ENCODE data around the gene RBPMS2. TPM values are rescaled to one million over a fixed set of nuclear protein-coding genes. Genes with fewer than 3 reads are reported as not detected.
A peak's percentile ranks its signal among the peaks of the same experiment; 100 is the strongest.
"Not testable (repeated sequence)": the region's sequence is repeated elsewhere in the genome, so short reads cannot be mapped to it uniquely, and the experiment has no call there.

The RBPMS2 gene
- total RNA-seq: 242 TPM
- long read RNA-seq, transcript RBPMS2-201 (8 exons, 2,008 nt): major isoform, 63 of 168 reads
- long read RNA-seq, partial matches to known transcripts: 37 of 168 reads
- long read RNA-seq, other reads (novel, unspliced or antisense): 68 of 168 reads

DNA sequence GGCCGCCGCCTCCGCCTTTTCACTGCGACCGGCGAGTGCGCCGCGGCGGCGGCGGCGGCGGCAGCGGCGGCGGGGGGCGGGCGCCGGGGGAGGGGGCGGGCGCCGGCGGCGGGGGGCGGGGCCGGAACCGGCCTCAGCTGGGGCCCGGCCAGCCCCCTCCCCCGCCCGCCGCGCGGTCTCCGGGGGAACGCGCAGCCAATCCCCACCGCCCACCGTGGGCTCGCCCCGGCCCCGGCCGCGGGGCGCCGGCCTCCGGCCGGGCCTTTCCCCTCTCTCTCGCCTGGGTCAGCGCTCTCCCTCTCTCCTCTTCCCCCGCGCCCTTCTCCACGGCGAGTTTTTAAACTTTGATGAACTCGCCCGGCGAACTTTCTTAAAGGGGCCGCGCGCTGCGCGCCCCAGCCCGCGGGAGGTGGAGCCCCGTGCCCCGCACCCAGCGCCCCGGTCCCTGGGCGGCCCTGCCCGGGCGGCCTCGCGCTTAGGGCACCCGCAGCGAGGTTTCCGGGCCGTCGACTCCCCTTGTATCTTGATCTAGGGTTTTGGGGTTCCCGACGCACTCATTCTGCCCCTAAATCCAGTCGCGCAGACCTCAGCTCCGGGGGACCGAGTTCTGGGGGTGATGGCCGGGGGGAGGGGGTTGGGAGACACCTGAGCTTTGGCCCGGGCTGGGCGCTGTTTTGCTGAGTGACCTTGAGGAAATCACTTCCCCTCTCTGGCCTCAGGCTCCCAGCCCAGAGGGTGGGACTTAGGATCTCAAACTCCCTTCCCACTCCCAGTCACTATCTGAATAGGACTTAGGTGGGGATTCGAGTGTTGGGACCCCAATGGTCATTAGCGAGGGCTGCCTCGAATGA is at the start of gene RBPMS2:
Gene RBPMS2 (minus strand): TSS at position 39 of the 851 bp plus-strand sequence. CDS start 270 bp downstream, outside the sequence.
- DNase-seq (ENCODE audit: low spot score): no peak
- intact Hi-C loops (cut with DNase I): loop anchor here (2.0 kb wide), 1 partner anchor 25 kb away; no protein-coding TSS in a partner anchor

DNA sequence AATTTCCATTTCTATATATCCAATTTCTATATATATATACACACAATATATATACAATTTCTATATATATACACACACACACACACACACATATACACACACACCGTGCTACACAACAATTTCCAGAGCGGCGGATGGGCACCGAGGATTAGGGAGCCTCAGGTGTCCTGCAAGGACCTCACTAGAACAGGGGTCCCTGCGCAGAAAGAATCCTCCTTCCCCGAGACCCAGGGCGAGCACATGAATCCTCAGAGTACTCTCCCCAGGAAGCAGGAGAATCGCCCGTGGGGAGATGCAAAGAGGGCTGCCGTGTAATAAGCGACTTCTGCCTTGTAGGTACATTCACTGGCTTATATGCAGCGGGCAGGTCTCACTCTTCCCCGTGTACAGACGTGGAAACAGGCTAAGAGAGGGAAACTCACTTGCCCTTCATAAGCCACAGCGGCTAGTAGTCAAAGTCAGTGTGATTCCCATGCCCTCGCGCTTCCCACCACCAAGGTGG is 49.6 kb upstream of the RBPMS2 start:
- no peak for DNase-seq (ENCODE audit: low spot score)
- intact Hi-C loops (cut with DNase I): no loop called here

DNA sequence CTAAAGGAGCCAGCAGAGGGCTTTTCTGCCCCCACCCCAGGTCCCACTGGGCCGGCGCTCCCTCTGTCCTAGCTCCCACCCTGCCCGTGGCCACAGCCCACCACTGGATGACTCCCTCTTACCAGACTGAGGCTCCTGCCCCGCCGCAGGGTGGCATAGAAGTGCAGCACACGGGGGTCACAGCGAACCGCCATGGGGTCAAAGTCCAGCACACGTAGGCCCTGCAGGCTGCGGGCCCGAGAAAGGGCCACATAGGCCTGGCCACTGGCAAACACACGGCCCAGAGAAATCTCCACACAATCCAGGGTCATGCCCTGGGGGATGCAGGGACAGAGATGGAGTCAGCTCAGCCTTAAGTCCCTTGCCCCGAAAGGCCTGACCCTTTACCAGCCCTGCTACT is 41.1 kb upstream of the RBPMS2 start:
- DNase-seq (ENCODE audit: low spot score): no peak
- intact Hi-C loops (cut with DNase I): no loop called here

DNA sequence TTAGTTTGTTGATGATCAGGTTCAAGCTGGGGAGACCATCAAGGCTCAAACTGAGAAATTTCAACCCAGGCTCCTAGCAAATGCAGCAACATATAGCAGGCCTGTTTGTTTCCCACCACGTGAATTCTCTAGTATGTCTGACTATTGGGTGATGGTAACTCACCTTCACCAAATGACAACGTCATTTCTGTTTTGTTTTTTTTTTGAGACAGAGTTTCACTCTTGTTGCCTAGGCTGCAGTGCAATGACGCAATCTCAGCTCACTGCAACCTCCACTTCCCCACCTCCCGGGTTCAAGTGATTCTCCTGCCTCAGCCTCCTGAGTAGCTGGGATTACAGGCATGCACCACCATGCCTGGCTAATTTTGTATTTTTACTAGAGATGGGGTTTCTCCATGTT is 39.6 kb upstream of the RBPMS2 start:
- DNase-seq (ENCODE audit: low spot score): not testable (repeated sequence)
- intact Hi-C loops (cut with DNase I): loop anchor here (5.0 kb wide), 1 partner anchor 128 kb away; no protein-coding TSS in a partner anchor

DNA sequence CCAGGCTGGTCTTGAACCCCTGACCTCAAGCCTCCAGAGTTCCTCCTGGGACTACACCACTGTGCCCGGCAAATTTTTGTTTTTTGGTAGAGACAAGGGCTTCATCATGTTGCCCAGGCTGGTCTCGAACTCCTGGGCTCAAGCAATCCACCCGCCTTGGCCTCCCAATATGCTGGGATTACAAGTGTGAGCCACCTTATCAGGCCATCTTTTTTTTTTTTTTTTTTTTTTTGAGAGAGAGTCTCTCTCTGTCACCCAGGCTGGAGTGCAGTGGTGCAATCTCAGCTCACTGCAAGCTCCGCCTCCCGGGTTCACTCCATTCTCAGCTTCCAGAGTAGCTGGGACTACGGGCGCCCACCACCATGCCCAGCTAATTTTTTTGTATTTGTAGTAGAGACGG is 38.9 kb upstream of the RBPMS2 start:
- intact Hi-C loops (cut with DNase I): loop anchor here (5.0 kb wide), 1 partner anchor 127 kb away; no protein-coding TSS in a partner anchor
- DNase-seq (ENCODE audit: low spot score): not testable (repeated sequence)

DNA sequence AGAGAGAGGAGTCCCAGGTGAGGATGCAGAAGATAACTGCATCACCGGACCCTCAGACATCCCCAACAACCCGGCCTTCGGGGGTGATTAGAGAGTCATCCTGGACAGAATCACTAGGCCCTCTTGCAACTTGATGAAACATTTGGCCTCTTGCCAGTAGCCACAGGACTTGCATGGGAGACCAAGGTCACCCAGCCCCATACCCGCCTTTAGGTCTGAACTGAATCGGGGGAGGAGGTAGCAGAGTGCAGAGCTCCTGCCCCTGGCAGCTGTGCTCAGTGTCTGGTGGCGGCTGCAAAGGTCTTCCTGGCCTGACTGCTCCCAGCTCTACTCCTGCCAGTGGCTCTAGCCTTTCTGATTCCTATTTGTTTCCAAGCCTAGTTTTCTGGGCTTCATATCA is 37.7 kb upstream of the RBPMS2 start:
- intact Hi-C loops (cut with DNase I): loop anchor here (5.0 kb wide), 1 partner anchor 126 kb away; no protein-coding TSS in a partner anchor
- no peak for DNase-seq (ENCODE audit: low spot score)

DNA sequence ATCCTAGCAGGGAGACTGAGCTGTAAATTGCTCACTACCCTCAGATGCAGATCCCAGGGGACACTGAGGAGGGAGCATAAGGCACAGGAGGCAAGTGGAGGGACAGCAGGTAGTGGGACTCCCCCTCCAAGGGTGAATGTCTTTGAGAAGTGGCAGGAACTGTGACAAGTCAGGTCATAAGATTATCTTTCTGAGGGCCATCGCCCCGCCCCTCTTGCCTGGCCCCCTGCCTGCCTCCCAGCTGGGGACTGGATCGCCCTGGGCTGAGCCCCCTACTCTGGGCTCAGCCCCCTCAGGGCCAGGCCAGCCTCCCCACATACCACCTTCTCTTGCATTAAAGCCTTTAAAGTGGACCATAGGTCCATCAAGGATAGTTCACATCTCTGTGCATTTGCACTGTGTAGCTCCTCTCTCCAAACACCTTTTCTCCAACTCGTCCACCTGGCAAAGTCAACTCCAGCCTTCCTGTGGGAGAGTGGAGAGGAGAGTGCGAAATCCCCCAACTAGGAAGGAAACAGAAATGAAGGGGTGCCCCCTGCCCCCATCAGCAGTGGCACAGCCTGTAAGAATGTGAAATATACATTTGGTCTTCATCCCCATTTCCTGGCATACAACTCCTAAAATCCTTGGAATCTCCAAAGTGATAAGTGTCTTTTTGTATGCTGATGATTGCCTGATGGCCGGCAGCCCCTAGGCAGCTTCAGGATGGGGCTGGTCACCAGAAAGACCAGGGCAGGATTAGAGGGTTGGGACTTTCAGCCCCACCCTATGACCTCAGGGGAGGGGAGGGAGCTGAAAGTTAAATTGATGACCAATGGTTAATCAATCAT is 35.3 kb upstream of the RBPMS2 start:
- no peak for DNase-seq (ENCODE audit: low spot score)
- intact Hi-C loops (cut with DNase I): loop anchor here (2.0 to 5.0 kb wide), 3 partner anchors 70 to 123 kb away; no protein-coding TSS in a partner anchor

DNA sequence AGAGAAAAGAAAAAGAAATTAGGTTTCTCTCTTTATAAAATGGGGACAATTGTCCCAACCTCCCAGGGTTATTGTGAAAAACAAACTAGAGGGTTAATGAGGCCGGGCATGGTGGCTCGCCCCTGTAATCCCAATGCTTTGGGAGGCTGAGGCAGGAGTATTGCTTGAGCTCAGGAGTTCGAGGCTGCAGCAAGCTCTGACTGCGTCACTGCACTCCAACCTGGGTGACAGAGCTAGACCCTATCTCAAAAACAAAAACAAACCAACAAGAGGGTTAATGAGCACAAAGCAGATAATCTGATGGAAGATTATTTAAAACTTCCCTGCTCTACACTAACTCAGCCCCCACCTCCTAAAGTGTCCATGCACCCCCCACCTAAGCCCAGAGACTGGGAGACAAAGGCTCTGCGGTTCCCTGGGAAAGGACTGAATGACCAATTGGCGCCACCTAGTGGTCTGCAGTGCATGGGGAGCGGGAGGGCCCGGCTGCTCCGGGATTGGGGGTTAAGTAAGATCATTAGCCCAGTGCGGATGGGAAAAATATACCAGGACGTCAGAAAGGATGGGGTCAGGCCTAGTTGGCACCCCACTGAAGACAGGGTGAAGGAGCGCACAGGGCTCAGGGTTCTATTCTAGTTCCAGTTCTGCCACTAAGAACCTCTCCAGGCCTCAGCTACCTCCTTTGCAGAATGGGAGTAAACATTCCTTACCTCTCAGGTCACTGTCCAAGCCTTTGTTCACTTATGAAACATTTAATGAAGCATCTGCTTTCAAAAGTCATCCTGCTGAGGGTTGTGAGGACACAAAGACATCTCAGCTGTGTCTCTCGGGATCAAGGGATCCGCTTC is 34.5 kb upstream of the RBPMS2 start:
- intact Hi-C loops (cut with DNase I): loop anchor here (2.0 to 5.0 kb wide), 3 partner anchors 69 to 123 kb away; no protein-coding TSS in a partner anchor
- DNase-seq (ENCODE audit: low spot score): peak; percentile 92

DNA sequence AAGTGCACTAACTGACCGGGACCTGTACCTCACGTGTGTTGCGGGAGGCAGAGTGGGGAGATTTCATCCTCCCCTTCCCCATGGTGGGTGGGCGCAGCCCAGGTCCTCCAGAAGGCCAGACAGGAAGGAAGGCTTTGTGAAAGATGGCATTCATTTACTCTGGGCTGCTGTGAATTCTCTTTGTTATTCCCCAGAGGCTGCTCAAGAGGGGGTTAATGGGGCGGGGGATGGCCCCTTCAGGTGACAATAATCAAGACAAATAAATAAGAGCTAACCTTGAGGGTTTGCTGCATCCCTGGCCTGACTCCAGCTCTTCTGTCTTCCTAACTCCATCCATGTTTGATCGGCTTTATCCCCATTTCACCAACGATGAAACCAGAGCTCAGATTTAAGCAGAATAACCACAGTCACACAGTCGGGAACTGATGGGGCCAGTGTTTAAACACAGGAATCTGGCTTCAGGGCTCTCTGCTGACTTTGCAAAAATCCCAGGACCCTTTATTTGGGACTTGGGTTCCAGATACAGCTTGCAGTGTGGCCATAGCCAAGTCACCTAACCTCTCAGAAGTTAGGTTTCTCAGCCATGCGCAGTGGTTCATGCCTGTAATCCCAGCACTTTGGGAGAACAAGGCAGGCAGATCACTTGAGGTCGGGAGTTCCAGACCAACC is 33.5 kb upstream of the RBPMS2 start:
- intact Hi-C loops (cut with DNase I): no loop called here
- DNase-seq (ENCODE audit: low spot score): no peak

DNA sequence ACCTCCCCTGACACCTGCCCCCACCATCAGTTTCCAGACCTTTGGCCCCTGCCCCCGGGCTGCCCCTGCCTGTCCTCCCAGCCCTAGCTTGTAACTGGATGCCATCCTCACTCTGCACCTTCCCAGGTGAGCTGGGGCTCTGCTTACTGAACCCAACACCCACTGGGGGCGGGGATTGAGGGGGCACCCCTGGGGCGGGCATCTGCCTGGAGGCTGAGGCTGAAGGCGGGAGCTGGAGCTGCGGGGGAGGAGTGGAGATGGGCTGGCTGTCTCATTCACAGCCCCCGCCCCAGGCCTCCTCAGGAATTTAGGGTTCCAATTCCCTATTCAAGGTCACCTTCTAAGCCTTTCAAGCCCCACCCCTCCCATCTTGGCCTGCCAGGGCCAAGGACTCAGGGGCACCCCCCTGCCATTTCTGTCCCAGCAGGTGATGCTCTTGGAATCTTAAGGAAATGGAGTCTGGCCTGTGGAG is 32.4 kb upstream of the RBPMS2 start:
- intact Hi-C loops (cut with DNase I): no loop called here
- DNase-seq (ENCODE audit: low spot score): no peak

DNA sequence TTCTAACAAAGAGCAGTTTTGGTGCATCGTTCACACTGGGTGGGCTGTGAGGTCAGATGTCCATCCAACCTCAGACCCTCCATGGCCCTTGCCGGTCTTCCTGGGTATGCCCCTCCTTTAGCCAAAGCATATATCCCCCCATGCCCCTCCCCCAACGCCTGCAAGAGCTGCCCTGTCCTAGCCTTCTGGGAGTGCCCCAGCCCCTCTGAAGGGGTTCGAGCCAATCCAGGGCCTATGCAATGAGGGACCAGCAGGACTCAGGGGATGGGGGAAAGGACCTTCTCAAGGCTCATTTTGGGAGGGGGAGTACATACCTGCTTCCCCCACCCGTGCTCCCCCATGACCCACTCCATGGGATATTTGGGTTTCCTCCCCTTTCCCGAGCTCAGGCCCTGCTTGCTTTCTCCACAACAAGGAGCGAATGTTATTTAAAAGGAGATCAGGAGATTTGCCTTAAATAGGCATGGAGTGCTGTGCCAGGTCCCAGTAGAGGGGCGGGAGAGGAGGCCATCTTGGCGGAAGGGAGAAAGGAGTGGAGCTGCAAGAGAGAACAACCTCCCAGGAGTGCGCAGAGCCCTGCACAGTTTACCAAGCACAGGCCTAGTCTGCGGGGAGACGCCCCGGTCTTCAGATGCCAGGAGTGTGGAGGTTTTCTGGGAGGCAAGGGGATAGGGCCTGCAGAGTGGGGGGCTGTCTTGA is 31.8 kb upstream of the RBPMS2 start:
- DNase-seq (ENCODE audit: low spot score): no peak
- intact Hi-C loops (cut with DNase I): no loop called here

DNA sequence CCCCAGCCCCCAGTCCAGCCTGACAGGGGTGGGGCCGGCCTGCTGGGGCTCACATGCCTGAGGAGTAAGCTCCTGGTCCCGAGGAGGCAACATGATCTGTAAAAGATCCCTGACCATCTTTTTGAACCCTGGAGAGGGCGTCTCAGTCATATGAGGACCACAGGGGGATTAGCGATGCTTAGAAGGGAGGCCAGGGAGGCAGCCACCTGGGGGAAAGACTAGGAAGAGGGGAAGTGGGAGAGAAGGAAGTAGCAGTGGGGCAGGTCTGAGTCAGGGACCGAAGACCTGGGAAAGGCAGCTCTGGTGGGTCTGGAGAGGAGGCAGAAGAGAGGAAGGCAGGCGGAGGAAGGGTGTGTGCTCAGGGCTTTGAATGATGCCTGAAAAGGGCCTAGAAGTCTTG is 31.1 kb upstream of the RBPMS2 start:
- no peak for DNase-seq (ENCODE audit: low spot score)
- intact Hi-C loops (cut with DNase I): no loop called here

DNA sequence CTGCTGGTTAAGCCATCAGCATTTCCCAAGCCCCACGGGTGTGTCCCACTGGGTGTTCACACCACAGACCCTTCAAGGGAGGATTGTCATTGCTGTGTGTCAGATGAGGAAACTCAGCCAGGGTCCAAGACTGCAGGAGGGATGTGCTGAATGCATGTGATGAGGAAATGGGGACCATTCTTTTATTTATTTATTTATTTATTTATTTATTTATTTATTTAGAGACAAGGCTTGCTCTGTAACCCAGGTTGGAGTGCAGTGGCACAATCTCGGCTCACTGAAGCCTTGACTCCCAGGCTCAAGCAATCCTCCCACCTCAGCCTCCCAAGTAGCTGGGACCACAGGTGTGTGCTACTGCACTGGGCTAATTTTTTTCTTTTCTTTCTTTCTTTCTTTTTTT is 29.2 kb upstream of the RBPMS2 start:
- intact Hi-C loops (cut with DNase I): no loop called here

DNA sequence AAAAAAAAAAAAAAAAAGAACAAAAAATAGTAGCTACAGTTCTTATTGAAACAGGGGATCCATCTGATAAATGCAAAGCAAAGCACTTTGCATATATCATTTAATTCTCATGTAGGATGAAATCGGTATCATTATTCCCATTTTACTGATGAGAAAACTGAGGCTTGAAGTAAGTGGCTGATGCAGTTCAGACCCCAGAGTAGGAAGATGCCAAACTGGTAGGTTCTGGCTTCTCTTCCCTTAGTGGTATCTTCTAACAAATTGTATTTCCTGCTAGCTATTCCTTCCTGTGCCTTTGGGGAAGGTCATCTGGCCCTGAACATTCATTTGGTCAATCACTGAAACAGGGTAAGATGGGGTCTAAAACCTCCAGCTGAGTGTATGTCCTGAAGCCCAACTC is 28.1 kb upstream of the RBPMS2 start:
- DNase-seq (ENCODE audit: low spot score): no peak
- intact Hi-C loops (cut with DNase I): loop anchor here (2.0 kb wide), 1 partner anchor 55 kb away; no protein-coding TSS in a partner anchor

More for the DNA sequence above, 29.2 kb upstream of the RBPMS2 start:
- no peak for DNase-seq (ENCODE audit: low spot score)

DNA sequence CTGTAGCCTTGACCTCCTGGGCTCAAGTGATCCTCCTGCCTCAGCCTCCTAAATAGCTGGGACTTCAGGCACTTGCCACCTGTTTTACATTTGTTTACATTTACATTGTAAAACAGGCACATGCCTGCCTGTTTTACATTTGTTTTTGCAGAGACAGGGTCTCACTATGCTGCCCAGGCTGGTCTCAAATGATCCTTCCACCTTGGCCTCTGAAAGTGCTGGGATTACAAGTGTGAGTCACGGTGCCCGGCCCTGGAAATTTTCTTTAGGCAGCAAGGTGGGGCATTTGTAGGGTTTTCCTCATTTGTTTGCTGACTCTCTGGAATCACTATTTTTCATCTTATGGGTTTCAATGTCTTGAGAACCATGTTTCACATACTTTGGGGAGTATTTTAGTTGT is 25.1 kb upstream of the RBPMS2 start:
- no peak for DNase-seq (ENCODE audit: low spot score)
- intact Hi-C loops (cut with DNase I): loop anchor here (2.0 kb wide), 1 partner anchor 26 kb away; the partner anchor contains the start of gene RBPMS2

DNA sequence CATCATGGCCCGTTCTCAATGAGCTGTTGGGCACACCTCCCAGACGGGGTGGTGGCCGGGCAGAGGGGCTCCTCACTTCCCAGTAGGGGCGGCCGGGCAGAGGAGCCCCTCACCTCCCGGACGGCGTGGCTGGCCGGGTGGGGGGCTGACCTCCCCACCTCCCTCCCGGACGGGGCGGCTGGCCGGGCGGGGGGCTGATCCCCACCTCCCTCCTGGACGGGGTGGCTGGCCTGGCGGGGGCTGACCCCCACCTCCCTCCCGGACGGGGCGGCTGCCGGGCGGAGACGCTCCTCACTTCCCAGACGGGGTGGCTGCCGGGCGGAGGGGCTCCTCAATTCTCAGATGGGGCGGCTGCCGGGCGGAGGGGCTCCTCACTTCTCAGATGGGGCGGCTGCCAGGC is 23.5 kb upstream of the RBPMS2 start:
- intact Hi-C loops (cut with DNase I); DNase-seq (ENCODE audit: low spot score): not testable (repeated sequence)

DNA sequence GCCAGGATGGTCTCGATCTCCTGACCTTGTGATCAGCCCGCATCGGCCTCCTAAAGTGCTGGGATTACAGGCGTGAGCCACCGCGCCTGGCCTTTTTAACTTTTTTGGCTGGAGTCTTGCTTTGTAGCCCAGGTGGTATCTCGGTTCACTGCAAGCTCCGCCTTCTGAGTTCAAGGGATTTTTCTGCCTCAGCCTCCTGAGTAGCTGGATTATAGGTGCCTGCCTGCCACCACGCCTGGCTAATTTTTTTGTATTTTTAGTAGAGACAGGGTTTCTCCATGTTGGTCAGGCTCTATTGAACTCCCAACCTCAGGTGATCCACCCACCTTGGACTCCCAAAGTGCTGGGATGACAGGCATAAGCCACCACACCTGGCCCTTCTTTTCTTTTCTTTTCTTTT is 20.5 kb upstream of the RBPMS2 start:
- intact Hi-C loops (cut with DNase I); DNase-seq (ENCODE audit: low spot score): not testable (repeated sequence)
